HG02642 (cell line): ENCODE results near the gene CHD5.

Experiments used
- ATAC-seq: cut with Tn5 transposase; IDR thresholded peaks from one replicate; pipeline ENCODE4 v1.9.1; 2021; ENCODE audit warnings: mild to moderate bottlenecking; ENCODE audit not compliant: unreplicated experiment, poor library complexity

CHD5 gene

GRCh38 chr1:6121651-6122370 lies 58.3 kb downstream of the CHD5 start:
- ATAC-seq, result no peak

DNA sequence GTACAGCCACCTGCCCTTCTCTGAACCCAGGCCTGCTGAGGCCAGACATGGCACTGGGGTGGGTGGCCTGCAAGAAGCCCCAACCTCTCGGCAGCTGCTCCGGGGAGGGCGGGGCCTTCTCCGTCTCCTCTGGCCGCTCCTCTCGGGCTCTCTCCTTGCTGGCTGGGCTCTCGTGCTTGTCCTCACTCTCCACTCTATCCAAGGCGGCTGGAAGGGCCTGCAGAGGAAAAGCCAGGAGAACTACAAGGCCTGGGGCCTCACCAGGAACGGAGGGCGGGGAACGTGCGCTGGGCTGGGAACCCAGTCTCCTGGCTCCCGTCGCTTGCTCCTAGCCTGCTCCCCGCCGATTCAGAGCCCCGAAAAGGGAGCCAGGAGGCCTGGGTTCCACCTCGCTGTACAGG lies 59.1 kb downstream of the CHD5 start:
- ATAC-seq, result no peak

DNA sequence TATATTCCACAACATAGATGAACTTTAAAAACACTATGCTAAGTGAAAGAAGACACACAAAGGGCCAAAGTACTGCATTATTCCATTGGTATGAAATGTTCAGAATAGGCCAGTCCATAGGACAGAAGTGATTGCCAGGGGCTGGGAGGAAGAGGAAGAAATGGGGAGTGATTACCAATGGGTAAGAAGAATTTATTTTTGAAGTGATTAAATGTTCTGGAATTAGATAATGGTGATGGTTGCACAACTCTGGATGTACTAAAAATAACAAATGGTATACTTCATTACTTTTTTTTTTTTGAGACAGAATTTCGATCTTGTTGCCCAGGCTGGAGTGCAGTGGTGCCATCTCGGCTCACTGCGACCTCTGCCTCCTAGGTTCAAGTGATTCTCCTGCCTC lies 61.7 kb downstream of the CHD5 start:
- no peak for ATAC-seq

- no peak for ATAC-seq
Observed at GRCh38 chr1:6117624-6118023, 62.5 kb downstream of the CHD5 start.

DNA sequence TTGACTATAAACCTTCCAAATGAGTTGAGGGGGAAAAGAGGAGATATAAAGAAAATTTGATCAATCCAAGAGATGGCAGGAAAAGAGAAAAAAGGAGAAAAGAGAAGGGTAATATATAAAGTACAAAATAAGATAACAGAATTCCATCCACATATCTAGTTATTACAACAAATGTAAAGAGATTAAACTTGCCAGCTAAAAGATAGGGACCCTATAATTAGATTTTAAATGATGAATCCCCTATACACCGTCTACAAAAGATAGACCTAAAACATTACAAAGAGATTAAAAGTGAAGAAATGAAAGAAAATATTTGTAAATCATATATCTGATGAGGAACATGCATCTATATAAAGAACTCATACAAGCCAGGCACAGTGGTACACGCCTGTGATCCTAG lies 63.1 kb downstream of the CHD5 start:
- ATAC-seq, result no peak

- ATAC-seq, result no peak
Observed at GRCh38 chr1:6116137-6116536, 64.0 kb downstream of the CHD5 start.

GRCh38 chr1:6113745-6114144 lies 66.4 kb downstream of the CHD5 start:
- no peak for ATAC-seq

GRCh38 chr1:6113116-6113515 lies 67.0 kb downstream of the CHD5 start:
- ATAC-seq, result no peak

GRCh38 chr1:6112690-6113005 lies 67.5 kb downstream of the CHD5 start:
- ATAC-seq, result no peak

GRCh38 chr1:6111991-6112689 lies 68.0 kb downstream of the CHD5 start:
- ATAC-seq, result no peak

DNA sequence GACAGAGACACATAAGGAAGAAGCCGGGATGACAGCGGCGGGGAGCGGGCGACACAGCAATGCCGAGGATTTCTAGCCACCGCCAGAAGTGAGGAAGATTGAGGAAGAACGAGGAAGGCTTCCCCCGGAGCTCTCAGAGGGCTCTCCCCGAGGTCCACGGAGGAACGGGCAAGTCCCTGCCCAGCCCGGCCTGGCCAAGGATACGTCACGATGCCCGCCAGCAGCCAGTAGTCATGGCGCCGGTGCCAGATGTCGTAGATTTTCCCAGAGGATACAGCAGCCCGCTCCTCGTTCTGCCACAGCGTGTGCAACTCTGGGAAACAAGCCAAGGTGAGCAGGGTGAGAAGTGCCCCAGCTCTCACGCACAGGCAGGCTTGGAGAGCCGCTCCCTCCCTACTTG lies 68.5 kb downstream of the CHD5 start:
- ATAC-seq, result no peak

GRCh38 chr1:6110326-6110725 lies 69.8 kb downstream of the CHD5 start:
- no peak for ATAC-seq

GRCh38 chr1:6109688-6110087 lies 70.4 kb downstream of the CHD5 start:
- ATAC-seq, result no peak

GRCh38 chr1:6108937-6109614 lies 71.0 kb downstream of the CHD5 start:
- no peak for ATAC-seq

- ATAC-seq, result no peak
Observed at GRCh38 chr1:6108476-6108875, 71.6 kb downstream of the CHD5 start.

DNA sequence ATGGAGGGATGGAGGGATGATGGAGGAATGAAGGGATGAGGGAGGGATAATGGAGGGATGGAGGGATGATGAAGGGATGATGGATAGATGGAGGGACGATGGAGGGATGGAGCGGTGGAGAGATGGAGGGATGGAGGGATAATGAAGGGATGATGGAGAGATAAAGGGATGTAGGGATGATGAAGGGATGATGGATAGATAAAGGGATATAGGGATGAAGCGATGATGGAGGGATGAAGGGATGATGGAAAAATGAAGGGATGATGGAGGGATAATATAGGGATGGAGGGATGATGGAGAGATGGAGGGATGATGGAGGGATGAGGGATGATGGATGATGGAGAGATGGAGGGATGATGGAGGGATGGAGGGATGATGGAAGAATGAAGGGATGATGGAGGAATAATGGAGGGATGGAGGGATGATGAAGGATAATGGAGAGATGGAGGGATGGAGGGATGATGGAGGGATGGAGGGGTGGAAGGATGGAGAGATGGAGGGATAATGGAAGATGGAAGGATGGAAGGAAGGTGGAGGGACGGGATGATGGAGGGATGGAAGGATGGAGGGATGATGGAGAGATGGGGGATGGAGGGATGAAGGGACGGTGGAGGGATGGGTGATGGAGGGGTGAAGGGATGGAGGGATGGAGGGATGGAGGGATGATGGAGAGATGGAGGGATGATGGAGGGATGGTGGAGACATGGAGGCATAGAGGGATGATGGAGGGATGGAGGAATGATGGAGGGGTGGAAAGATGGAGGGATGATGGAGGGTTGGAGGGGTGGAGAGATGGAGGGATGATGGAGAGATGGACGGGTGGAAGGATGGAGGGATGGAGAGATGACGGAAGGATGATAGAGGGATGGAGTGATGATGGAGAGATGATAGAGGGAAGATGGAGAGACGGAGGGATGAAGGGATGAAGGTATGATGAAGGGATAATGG lies 72.4 kb downstream of the CHD5 start:
- ATAC-seq, result no peak

GRCh38 chr1:6106977-6107376 lies 73.1 kb downstream of the CHD5 start:
- no peak for ATAC-seq

DNA sequence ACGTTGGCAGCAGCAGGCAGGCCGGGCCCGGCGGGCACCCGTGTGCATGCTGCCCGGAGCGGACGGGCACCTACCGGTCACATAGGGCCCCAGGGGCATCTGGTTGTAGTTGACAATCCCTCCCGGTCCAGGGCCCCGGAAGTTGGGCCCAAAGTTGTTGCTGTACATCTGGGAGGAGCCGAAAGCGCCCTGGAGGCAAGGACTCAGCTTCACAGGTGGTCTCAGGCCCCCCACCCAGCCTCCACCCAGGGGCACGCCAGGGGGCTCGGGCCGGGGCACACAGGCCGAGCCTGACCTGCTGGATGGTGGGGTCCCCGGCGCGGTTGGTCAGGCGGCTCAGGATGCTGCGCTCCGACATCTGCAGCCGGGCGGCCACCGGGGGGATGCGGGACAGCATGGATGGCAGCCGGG lies 73.8 kb downstream of the CHD5 start:
- ATAC-seq, result no peak

GRCh38 chr1:6105763-6106162 lies 74.4 kb downstream of the CHD5 start:
- ATAC-seq, result no peak

GRCh38 chr1:6105218-6105679 lies 74.9 kb downstream of the CHD5 start:
- ATAC-seq, result no peak
